Activated CD4-positive, alpha-beta T cell treated with anti-CD3 and anti-CD28 coated beads for 36 hours (primary cell): Measurements from ENCODE around the gene MYLK4. TPM values are rescaled to one million over a fixed set of nuclear protein-coding genes. Genes with fewer than 3 reads are reported as not detected.

Experiments
- ATAC-seq: fragments of 200-7000 bp; cut with Tn5 transposase; one replicate; pipeline ENCODE4 v1.10.0; 2021; ENCODE audit warnings: mild to moderate bottlenecking, moderate library complexity
- CTCF ChIA-PET: fragments of 350-600 bp; sonication (Branson Sonifier 250); formaldehyde crosslinking; loops from one replicate; lab custom pipeline; 2021; ENCODE audit warnings: antibody characterized with exemption; lab: Charles Lee
- POLR2A ChIA-PET: fragments of 350-600 bp; sonication (Branson Sonifier 250); formaldehyde crosslinking; loops from one replicate; lab custom pipeline; 2021; ENCODE audit warnings: antibody characterized with exemption, inconsistent platforms; lab: Charles Lee
- DNase-seq: peaks from one replicate; pipeline ENCODE4 v3.0.0-alpha.2; 2020
- H3K27ac Mint-ChIP-seq: one replicate; pipeline ENCODE4 v1.8.0; 2021; ENCODE audit warnings: mixed read lengths
- H3K27me3 Mint-ChIP-seq: one replicate; pipeline ENCODE4 v1.8.0; 2021; ENCODE audit warnings: mixed read lengths
- H3K36me3 Mint-ChIP-seq: one replicate; pipeline ENCODE4 v1.8.0; 2021; ENCODE audit warnings: low read depth, mixed read lengths
- H3K4me1 Mint-ChIP-seq: one replicate; pipeline ENCODE4 v1.8.0; 2021; ENCODE audit warnings: mixed read lengths
- H3K4me3 Mint-ChIP-seq: one replicate; pipeline ENCODE4 v1.8.0; 2021; ENCODE audit warnings: mild to moderate bottlenecking, moderate library complexity, mixed read lengths
- H3K9me3 Mint-ChIP-seq: one replicate; pipeline ENCODE4 v1.8.0; 2021; ENCODE audit warnings: low read depth, mixed read lengths
- intact Hi-C, 2 experiments: fragments of 100-400 bp; cut with DNase I in 1 of 2; cut with micrococcal nuclease in 1 of 2; formaldehyde crosslinking; loops; one replicate each; pipeline versions ENCODE4 v1.14.2 to v1.15.1; 2022 to 2024; cut with DNase I, micrococcal nuclease
- total RNA-seq, 2 experiments: library from RNA; stranded (reverse); gene quantifications; one replicate each; pipeline ENCODE4 v1.2.3, GENCODE V29; 2021

MYLK4 gene
- total RNA-seq, 2 experiments from 2014 or later, result 0.12 to 0.16 TPM

DNA sequence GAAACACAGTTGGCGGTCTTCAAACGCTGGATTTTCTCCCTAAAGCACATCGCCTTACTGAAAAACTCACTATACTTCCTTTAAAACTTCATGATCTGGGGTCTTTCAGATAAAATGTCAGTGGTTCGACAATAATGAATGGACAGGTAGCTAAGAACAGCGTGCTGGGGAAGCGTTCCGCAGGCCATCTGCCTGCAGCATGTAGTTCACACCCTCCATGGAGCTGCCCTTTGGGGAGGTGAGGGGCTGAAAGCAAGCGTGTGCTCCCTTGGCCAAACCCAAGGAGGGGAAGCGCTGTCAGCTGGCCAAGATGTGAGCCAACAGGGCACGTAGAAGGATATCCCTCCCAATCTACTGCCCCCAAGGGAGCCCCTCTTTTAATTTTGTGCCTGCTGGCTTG, 20.8 kb downstream of the MYLK4 start:
- POLR2A ChIA-PET, result no interaction called here

DNA sequence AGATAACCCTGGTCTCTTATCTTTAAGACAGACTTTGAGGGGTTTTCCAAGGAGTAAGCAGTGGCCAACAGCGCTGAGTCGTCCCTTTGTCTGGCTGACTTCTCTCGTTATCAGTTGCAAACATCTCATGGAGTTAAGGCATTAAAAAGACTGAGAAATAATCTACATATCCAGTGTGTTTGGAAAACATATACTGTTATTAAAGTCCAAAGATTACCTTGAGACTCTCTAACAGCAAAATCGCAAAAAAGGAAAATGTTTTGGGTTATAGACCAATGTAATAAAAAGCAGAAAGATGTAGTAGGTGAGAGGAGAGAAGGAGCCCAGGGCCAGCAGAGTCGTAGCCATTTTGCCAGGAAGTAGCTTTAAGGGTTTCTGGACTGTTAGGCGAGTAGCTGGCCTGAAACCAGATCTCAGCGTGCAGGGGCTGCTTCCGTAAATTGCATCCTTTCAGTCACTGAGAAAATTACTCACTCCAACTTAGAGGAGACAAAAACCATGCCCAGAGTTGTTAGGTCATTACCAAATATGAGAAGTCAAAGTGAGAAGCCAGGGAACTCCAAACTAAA, 24.6 kb downstream of the MYLK4 start:
- no peak for DNase-seq
- H3K27me3 Mint-ChIP-seq, result peaks cover 2% of the 10 kb centered on the region
- intact Hi-C loops, result no loop called here
- ChIA-PET CTCF (interaction anchor here (0.6 to 1.9 kb wide), 3 partner anchors 10 to 1891 kb away, joined by 3 to 6 read pairs (median 4); partner anchors contain the start of gene MYLK4), POLR2A (no interaction called here)
- H3K4me3 Mint-ChIP-seq, result no peak overlapping the region
- peaks cover 10% of the 10 kb centered on the region for H3K9me3 Mint-ChIP-seq
- no peaks in the 10 kb centered on the region for H3K4me1 Mint-ChIP-seq
- no peak for ATAC-seq
- H3K36me3 Mint-ChIP-seq, result peaks cover 3% of the 10 kb centered on the region
- no peak overlapping the region for H3K27ac Mint-ChIP-seq

More for the DNA sequence above, 20.8 kb downstream of the MYLK4 start:
- Mint-ChIP-seq H3K36me3 (no peaks in the 10 kb centered on the region), H3K27me3 (peaks cover 2% of the 10 kb centered on the region), H3K4me3 (no peak overlapping the region), H3K9me3 (no peaks in the 10 kb centered on the region), H3K27ac (no peak overlapping the region), H3K4me1 (peaks cover 6% of the 10 kb centered on the region)
- no peak for ATAC-seq
- no peak for DNase-seq
- CTCF ChIA-PET, result interaction anchor here (0.5 to 2.5 kb wide), 3 partner anchors 8 to 334 kb away, joined by 3 to 13 read pairs (median 6); partner anchors contain the start of gene MYLK4
- intact Hi-C loops, result loop anchor here in 1 of 2 experiments (10.0 kb wide), 1 partner anchor 495 kb away; no protein-coding TSS in a partner anchor

DNA sequence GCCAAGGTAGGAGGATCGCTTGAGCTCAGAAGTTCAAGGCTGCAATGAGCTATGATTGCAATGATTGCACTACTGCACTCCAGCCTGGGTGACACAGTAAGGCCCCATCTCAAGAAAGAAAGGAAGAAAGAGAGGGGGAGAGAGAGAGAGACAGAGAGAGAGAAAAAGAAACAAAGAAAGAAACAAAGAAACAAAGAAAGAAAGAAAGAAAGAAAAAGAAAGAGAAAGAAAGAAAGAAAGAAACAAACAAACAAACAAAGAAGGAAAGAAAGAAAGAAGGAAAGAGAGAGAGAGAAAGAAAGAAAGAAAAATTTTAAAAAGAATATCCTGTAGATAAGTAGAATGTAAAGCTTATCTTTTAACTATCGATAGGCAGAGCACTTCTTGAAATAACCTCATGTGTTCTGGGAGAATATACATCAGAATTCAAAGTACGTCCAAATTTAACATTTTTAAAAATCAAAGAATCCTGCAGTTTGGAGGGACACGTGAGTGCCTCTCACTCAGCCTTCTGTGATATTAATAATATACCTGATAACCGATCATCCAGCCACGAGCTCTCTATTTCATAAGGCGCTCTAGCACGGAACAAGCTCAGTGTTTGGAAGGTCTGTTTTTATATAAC, 25.2 kb downstream of the MYLK4 start:
- peaks cover 5% of the 10 kb centered on the region for H3K36me3 Mint-ChIP-seq
- ChIA-PET CTCF (interaction anchor here (1.1 to 1.9 kb wide), 2 partner anchors 9 to 25 kb away, joined by 4 to 6 read pairs; partner anchors contain the start of gene MYLK4), POLR2A (no interaction called here)
- H3K27me3 Mint-ChIP-seq, result peaks cover 2% of the 10 kb centered on the region
- H3K9me3 Mint-ChIP-seq, result peaks cover 10% of the 10 kb centered on the region
- intact Hi-C loops, result no loop called here
- DNase-seq, result no peak
- no peak overlapping the region for H3K27ac Mint-ChIP-seq
- H3K4me1 Mint-ChIP-seq, result no peaks in the 10 kb centered on the region
- no peak overlapping the region for H3K4me3 Mint-ChIP-seq
- ATAC-seq, result no peak

DNA sequence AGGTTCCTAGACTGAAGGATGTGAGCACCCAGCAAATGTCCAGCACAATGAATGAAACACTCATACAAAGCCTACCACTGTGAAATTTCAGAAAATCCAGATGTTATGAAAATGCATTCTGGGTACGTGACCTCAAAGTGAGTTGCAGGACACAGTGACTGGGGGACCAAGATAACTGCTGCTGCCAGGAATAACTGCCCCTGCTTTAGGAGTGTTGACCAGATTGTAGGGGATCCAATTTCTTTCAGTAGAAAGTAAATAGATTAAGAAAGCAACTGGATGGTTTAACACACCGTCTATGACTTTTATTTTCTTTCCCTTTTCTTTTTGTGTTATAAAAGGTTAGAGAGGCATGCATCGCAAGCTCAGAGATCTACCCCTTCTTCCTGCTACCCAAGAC, 29.5 kb downstream of the MYLK4 start:
- ChIA-PET CTCF (interaction anchor here (1.5 kb wide), 1 partner anchor 27 kb away, joined by 3 read pairs; no protein-coding TSS in a partner anchor), POLR2A (no interaction called here)
- no peak for DNase-seq
- no peak for ATAC-seq
- Mint-ChIP-seq H3K36me3 (peaks cover 6% of the 10 kb centered on the region), H3K4me1 (peaks cover 5% of the 10 kb centered on the region), H3K27me3 (no peaks in the 10 kb centered on the region), H3K4me3 (no peak overlapping the region), H3K27ac (no peak overlapping the region), H3K9me3 (peaks cover 10% of the 10 kb centered on the region)
- intact Hi-C loops, result no loop called here

DNA sequence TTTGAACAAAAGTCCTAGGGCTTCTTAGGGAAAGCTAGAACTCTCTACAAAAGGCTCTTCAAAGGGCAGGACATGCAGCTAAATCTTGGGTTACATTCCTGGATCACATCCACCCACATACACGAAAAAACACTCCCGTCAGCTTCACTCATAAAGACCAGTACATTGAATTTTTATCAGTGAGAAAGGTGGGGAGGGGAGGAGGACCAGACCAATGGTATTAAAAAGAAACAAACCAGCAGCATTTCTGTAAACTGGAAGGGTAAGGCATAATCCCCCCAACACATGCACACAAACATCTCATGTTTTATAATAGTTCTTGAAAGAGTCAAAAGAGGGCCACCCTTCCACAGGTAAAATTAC, 31.6 kb downstream of the MYLK4 start:
- Mint-ChIP-seq H3K4me3 (no peak overlapping the region), H3K27me3 (no peaks in the 10 kb centered on the region), H3K4me1 (peaks cover 5% of the 10 kb centered on the region), H3K36me3 (peaks cover 6% of the 10 kb centered on the region), H3K9me3 (peaks cover 10% of the 10 kb centered on the region), H3K27ac (no peak overlapping the region)
- ATAC-seq (no peak), DNase-seq (no peak)
- ChIA-PET POLR2A (interaction anchor here (0.6 kb wide), 1 partner anchor 9 kb away, joined by 3 read pairs; no protein-coding TSS in a partner anchor), CTCF (interaction anchor here (0.6 to 2.5 kb wide), 3 partner anchors 25 to 31 kb away, joined by 3 to 7 read pairs (median 4); partner anchors contain the start of gene MYLK4)
- intact Hi-C loops, result no loop called here

DNA sequence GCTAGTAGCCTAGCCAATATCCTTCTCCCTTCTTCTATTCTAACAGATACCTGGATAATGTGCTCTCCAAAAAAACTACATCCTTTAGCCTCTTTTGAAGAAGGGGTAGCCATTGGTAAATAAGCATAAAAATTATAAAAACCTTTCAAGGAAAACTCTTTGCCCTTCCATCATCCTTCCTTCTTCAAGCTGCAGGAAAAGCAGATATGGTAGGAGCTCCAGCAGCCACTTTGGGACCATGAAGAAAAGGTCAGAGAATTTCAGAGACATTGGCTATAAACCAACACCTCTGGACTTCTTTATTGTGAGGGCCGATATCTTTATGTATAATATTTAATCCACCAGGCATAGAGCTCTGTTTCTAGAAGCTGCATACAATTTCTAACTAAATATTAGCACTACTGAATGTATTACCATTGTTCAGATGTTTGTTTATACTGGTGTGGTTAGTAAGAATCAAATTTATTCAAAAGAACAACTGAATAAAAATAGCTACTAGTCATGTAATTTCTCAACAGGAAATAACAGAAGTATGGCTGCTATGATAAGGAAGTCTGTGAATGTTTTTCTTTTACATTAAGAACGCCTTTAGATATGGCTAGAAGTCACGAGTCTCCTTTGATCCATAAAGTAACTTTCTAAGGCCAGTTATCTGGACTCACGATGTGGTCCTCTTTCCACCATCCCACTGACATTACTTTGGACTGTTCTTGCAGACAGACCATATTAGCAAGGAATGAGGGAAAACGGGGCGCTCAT, 32.2 kb downstream of the MYLK4 start:
- DNase-seq, result no peak
- intact Hi-C loops, result no loop called here
- Mint-ChIP-seq H3K9me3 (peaks cover 10% of the 10 kb centered on the region), H3K4me1 (peaks cover 5% of the 10 kb centered on the region), H3K27me3 (no peaks in the 10 kb centered on the region), H3K4me3 (no peak overlapping the region), H3K36me3 (peaks cover 6% of the 10 kb centered on the region), H3K27ac (no peak overlapping the region)
- ATAC-seq, result no peak
- ChIA-PET POLR2A (interaction anchor here (0.6 kb wide), 1 partner anchor 9 kb away, joined by 3 read pairs; no protein-coding TSS in a partner anchor), CTCF (interaction anchor here (0.6 to 2.5 kb wide), 4 partner anchors 12 to 32 kb away, joined by 3 to 7 read pairs (median 4); partner anchors contain the start of gene MYLK4)

DNA sequence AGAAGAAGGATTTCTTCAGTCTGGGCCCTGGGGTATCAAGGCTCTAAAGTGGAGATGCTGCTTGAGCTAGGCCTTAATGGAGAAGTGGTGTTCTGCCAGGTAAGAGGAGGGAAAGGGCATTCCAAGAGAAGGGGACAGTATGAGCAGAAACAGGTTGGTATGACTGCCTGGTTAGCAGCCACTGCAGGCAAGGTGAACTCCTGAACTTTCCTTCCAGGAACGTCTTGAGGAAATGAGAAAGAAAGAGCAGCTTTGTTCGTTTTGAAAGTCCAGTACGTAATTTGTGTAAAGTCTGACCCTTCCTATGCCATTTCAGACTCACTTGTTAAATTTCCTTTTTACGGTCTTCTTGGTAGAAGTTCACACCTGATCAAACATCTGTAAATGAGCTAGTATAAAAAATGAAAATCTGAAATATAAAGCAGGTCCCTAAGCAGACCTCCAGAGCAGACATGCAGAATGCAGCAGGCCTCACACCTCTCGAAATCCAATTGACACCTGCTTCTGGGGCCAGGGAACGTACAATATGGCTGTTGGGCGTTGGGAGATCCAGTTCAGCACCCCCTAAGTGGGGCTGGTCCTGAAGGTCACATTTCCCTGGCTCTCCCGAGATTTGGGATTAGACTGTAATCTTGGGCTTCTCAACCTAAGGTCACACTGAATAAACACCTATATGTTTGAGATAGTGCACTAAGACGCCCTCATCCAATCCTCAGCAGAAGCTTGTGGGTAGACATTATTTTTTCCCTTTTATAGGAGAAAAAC, 33.6 kb downstream of the MYLK4 start:
- Mint-ChIP-seq H3K9me3 (peaks cover 6% of the 10 kb centered on the region), H3K36me3 (peaks cover 6% of the 10 kb centered on the region), H3K27ac (no peak overlapping the region), H3K4me3 (no peak overlapping the region), H3K4me1 (peaks cover 5% of the 10 kb centered on the region), H3K27me3 (peaks cover 3% of the 10 kb centered on the region)
- ATAC-seq, result no peak
- intact Hi-C loops, result no loop called here
- no peak for DNase-seq
- ChIA-PET POLR2A (no interaction called here), CTCF (interaction anchor here (1.0 to 2.5 kb wide), 2 partner anchors 9 to 33 kb away, joined by 4 to 7 read pairs; partner anchors contain the start of gene MYLK4)

DNA sequence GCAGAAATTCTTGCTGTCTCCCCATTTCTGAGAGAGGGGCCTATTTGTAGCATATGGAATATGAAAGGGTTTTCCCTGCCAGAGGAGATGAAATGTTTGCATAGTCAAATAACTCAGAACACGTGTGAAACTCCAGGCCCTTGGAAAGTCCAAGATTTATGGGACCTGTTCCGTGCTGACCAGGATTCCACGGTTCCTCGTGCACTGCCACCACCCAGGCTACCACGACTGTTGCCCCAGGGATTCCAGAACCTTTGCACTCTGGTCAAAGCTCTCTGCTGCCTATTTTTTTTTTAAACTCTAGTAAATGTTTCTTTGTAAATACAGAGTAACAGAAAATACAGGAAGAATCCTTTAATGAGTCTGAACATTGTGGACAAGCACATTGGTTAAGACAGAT, 35.0 kb downstream of the MYLK4 start:
- no peak for DNase-seq
- POLR2A ChIA-PET, result no interaction called here
- no peak overlapping the region for H3K27ac Mint-ChIP-seq

DNA sequence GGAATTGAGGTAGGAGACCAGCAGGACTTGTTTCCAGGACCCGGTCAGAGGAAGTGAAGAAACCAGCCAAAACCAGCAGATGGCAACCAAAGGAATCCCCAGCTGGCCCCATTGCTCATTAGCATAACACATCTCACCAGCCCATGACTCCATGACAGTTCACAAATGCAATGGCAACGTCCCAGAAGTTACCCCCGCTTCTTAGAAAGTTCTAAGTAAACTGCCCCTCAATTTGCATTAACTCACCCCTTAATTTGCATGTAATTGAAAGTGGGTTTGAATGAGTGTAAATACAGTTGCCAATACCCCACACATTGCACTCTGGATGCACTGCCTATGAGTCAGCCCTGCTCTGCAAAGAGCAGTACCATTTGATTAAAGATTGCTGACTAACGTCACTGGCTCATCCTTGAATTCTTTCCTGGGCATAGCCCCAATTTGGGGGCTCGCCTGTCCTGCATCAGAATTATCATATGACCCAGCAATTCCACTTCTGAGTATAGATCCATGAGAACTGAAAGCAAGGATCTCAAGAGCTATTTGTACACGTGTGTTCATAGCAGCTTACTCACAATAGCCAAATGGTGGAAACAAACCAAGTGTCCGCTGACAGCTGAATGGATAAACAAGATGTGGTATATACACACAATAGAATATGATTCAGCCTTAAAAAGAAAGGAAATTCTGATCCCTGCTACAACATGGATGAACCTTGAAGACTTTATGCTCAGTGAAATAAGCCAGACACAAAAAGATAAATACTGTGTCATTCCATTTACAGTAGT, 36.4 kb downstream of the MYLK4 start:
- intact Hi-C loops, result no loop called here
- H3K36me3 Mint-ChIP-seq, result no peaks in the 10 kb centered on the region
- H3K4me1 Mint-ChIP-seq, result peaks cover 5% of the 10 kb centered on the region
- ChIA-PET CTCF (interaction anchor here (1.1 kb wide), 1 partner anchor 24 kb away, joined by 3 read pairs; no protein-coding TSS in a partner anchor), POLR2A (interaction anchor here (0.6 kb wide), 1 partner anchor 44 kb away, joined by 3 read pairs; no protein-coding TSS in a partner anchor)
- no peak overlapping the region for H3K27ac Mint-ChIP-seq
- DNase-seq (no peak), ATAC-seq (no peak)
- peaks cover 3% of the 10 kb centered on the region for H3K9me3 Mint-ChIP-seq
- no peak overlapping the region for H3K4me3 Mint-ChIP-seq
- H3K27me3 Mint-ChIP-seq, result peaks cover 5% of the 10 kb centered on the region

More for the DNA sequence above, 35.0 kb downstream of the MYLK4 start:
- CTCF ChIA-PET, result no interaction called here
- peaks cover 3% of the 10 kb centered on the region for H3K9me3 Mint-ChIP-seq
- H3K36me3 Mint-ChIP-seq, result peaks cover 3% of the 10 kb centered on the region
- H3K27me3 Mint-ChIP-seq, result peaks cover 5% of the 10 kb centered on the region
- intact Hi-C loops, result no loop called here
- H3K4me1 Mint-ChIP-seq, result peaks cover 5% of the 10 kb centered on the region
- no peak for ATAC-seq
- H3K4me3 Mint-ChIP-seq, result no peak overlapping the region

DNA sequence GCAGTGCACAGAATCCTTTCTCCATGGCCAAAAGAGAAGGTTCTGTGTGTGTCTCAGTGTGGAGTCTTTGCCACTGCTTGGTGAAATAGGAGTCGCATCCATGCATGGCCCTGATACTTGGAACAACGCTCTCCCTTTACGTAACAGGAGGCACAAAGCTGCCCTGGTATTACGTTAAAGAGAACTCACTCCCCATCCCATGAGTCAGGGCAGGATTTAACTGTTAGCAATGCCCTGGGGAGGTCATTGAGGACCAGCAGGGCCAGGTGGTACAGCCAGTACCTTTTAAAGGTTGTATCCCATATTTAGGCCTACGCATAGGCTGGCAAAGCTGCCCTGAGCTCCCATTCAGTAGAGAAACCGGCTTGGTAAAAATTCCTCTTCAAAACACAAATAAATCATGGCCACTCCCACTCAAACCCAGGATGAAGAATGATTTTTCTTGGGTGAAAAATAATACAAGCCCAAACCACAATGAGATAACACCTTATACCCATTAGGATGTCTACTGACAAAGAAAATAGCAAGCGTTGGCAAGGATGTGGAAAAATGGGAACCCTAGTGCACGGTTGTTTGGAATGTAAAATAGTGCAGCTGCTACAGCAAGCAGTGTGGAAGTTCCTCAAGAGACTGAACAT, 37.1 kb downstream of the MYLK4 start:
- Mint-ChIP-seq H3K4me1 (no peaks in the 10 kb centered on the region), H3K9me3 (peaks cover 3% of the 10 kb centered on the region), H3K36me3 (no peaks in the 10 kb centered on the region), H3K4me3 (no peak overlapping the region), H3K27me3 (peaks cover 8% of the 10 kb centered on the region), H3K27ac (no peak overlapping the region)
- ChIA-PET CTCF (interaction anchor here (0.8 to 1.1 kb wide), 2 partner anchors 25 to 36 kb away, joined by 3 read pairs; no protein-coding TSS in a partner anchor), POLR2A (no interaction called here)
- no peak for ATAC-seq
- no peak for DNase-seq
- intact Hi-C loops, result no loop called here
